ENCODE results near the gene CEP126.

Gene CEP126

DNA sequence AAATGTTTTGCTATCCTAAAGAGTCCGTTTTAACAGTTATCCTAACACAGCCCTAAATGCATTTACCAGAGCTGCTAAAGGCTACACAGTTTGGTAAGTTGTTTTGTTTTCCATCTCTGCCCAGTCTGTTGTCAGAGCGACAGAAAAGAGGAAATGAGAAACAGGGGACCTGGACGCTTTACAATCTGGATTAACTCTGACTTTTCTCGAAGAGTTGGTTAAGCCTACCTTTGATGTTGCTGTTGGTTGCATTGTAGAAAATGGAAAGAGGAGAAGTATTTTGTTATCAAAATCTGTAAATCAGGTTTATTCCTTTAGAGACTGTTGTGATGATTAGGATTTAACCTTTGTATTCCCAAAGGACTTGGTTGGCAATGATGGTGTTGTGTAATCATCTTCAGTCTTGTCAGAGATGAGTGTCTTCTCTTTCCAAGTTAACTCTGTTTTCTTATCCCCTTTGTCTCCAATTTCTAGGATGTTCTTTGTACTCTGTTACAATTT lies 1.0 kb downstream of the CEP126 start:
- TF ChIP-seq EZH2phosphoT487 (IDR thresholded peaks at IDR 0.05; ENCODE audit: low read depth) = no peak
- TF ChIP-seq, protein P1, sequence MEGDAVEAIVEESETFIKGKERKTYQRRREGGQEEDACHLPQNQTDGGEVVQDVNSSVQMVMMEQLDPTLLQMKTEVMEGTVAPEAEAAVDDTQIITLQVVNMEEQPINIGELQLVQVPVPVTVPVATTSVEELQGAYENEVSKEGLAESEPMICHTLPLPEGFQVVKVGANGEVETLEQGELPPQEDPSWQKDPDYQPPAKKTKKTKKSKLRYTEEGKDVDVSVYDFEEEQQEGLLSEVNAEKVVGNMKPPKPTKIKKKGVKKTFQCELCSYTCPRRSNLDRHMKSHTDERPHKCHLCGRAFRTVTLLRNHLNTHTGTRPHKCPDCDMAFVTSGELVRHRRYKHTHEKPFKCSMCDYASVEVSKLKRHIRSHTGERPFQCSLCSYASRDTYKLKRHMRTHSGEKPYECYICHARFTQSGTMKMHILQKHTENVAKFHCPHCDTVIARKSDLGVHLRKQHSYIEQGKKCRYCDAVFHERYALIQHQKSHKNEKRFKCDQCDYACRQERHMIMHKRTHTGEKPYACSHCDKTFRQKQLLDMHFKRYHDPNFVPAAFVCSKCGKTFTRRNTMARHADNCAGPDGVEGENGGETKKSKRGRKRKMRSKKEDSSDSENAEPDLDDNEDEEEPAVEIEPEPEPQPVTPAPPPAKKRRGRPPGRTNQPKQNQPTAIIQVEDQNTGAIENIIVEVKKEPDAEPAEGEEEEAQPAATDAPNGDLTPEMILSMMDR (IDR thresholded peaks at IDR 0.05; ENCODE audit: low read depth, low read length) = no peak
- H3K4me1 ChIP-seq (ENCODE audit: low read length) = peaks cover 7% of the 10 kb centered on the region; the same call in 1 of the 2 replicates
- H4K20me1 ChIP-seq (ENCODE audit: insufficient read depth, low read length) = no peaks in the 10 kb centered on the region
- no peaks in the 10 kb centered on the region for H3K27me3 ChIP-seq (ENCODE audit: low read depth, low read length)
- no peaks in the 10 kb centered on the region for H3K36me3 ChIP-seq (replicated peaks; ENCODE audit: low read depth, low read length)
- peak overlapping the region; percentile 48 for H3K4me2 ChIP-seq (ENCODE audit: low read length)
- H3K9me3 ChIP-seq (ENCODE audit: insufficient read depth, low read length) = no peaks in the 10 kb centered on the region
- no peaks in the 10 kb centered on the region for H3K79me2 ChIP-seq (ENCODE audit: low read length)
- H3K27ac ChIP-seq (ENCODE audit: low read length) = no peak overlapping the region
- no peak overlapping the region for H2AFZ ChIP-seq (ENCODE audit: low read depth, low read length)
- H3K4me3 ChIP-seq (ENCODE audit: low read length) = peak overlapping the region; percentile 78
- H3K9ac ChIP-seq (ENCODE audit: low read length) = no peak overlapping the region

DNA sequence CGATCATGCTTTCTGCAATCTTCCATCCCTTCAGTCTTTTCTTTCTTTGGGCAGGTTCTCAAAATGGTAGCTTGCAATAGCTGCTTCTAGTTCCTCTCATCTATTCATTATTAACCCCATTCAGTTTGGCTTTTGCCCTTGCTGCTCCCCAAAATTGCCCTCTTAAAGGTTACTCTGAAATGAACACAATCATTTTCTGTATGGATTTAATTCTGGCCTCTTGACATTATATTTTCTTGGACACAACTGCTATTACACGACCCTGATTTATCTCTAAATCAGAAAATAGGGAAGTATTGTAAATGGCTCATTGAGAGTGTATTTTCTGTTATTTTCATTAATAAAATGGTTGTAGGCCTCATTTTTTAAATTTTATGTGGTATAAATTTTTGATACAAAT lies 1.6 kb downstream of the CEP126 start, which contains the start of gene ANGPTL5:
Gene ANGPTL5 (minus strand): TSS at position 101 of the 400 bp plus-strand sequence. CDS start 8,613 bp downstream, outside the sequence.
- Histone ChIP-seq H3K4me1 (ENCODE audit: low read length) (peaks cover 7% of the 10 kb centered on the region; the same call in 1 of the 2 replicates), H3K9ac (ENCODE audit: low read length) (peak within 1 kb of the TSS; percentile 39; the same call in 1 of the 2 replicates), H3K79me2 (ENCODE audit: low read length) (no peaks in the 10 kb centered on the region), H3K9me3 (ENCODE audit: insufficient read depth, low read length) (no peaks in the 10 kb centered on the region), H3K27me3 (ENCODE audit: low read depth, low read length) (no peaks in the 10 kb centered on the region), H3K36me3 (replicated peaks; ENCODE audit: low read depth, low read length) (no peaks in the 10 kb centered on the region), H3K4me2 (ENCODE audit: low read length) (peak within 1 kb of the TSS; percentile 48), H4K20me1 (ENCODE audit: insufficient read depth, low read length) (no peaks in the 10 kb centered on the region), H2AFZ (ENCODE audit: low read depth, low read length) (no peak within 1 kb of the TSS), H3K27ac (ENCODE audit: low read length) (no peak within 1 kb of the TSS), H3K4me3 (ENCODE audit: low read length) (peak within 1 kb of the TSS; percentile 78)
- TF ChIP-seq, protein P1 (IDR thresholded peaks at IDR 0.05; ENCODE audit: low read depth, low read length) = no peak
- no peak for TF ChIP-seq EZH2phosphoT487 (IDR thresholded peaks at IDR 0.05; ENCODE audit: low read depth)

DNA sequence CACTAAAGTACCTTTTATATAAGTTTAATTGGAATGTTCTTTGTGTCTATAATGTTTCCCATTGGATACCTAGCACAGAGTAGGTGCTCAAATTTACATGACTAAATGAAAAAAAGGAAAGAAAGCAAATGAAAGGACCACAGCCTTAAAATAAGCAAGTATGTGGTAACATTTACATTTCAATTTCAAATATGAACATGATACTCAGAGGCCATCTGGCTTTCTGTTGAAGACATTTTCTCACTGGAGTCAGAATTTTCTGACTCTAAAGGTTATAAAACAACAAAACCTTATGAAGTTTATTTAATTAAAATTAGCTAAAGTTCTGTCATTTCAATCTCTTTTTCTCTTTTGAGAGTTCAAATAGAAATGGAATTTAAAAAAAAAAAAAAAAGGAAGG lies 2.4 kb downstream of the CEP126 start:
- H4K20me1 ChIP-seq (ENCODE audit: insufficient read depth, low read length) = no peaks in the 10 kb centered on the region
- TF ChIP-seq, protein P1 (IDR thresholded peaks at IDR 0.05; ENCODE audit: low read depth, low read length) = no peak
- no peak for TF ChIP-seq EZH2phosphoT487 (IDR thresholded peaks at IDR 0.05; ENCODE audit: low read depth)
- H3K27ac ChIP-seq (ENCODE audit: low read length) = no peak overlapping the region
- H3K79me2 ChIP-seq (ENCODE audit: low read length) = no peaks in the 10 kb centered on the region
- no peaks in the 10 kb centered on the region for H3K36me3 ChIP-seq (replicated peaks; ENCODE audit: low read depth, low read length)
- H2AFZ ChIP-seq (ENCODE audit: low read depth, low read length) = no peak overlapping the region
- no peak overlapping the region for H3K4me3 ChIP-seq (ENCODE audit: low read length)
- H3K9me3 ChIP-seq (ENCODE audit: insufficient read depth, low read length) = no peaks in the 10 kb centered on the region
- H3K4me2 ChIP-seq (ENCODE audit: low read length) = no peak overlapping the region
- H3K4me1 ChIP-seq (ENCODE audit: low read length) = peaks cover 7% of the 10 kb centered on the region; the same call in 1 of the 2 replicates
- H3K27me3 ChIP-seq (ENCODE audit: low read depth, low read length) = no peaks in the 10 kb centered on the region
- H3K9ac ChIP-seq (ENCODE audit: low read length) = no peak overlapping the region

DNA sequence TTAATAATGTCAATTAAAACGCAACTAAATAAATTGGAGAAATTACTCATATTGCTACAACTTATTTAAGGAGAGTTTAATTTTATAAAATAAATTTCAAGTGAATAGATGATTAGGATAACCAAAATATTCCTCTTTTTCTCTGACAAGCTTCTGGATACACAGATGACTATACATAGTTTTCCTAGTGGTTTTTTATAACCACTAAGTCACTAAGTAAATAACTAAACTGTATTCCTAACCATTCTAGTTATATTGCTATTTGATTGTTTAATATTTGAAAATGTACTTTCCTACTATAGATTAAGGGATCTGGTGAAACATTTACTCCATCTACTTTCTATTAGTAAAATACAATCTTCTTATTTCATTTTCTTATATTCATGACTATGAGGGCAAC lies 6.2 kb downstream of the CEP126 start:
- no peak overlapping the region for H3K27ac ChIP-seq (ENCODE audit: low read length)
- H3K4me3 ChIP-seq (ENCODE audit: low read length) = no peak overlapping the region
- TF ChIP-seq, protein P1 (IDR thresholded peaks at IDR 0.05; ENCODE audit: low read depth, low read length) = no peak
- TF ChIP-seq EZH2phosphoT487 (IDR thresholded peaks at IDR 0.05; ENCODE audit: low read depth) = no peak
- no peaks in the 10 kb centered on the region for H3K9me3 ChIP-seq (ENCODE audit: insufficient read depth, low read length)
- peaks cover 2% of the 10 kb centered on the region; the same call in 1 of the 2 replicates for H3K4me1 ChIP-seq (ENCODE audit: low read length)
- no peak overlapping the region for H2AFZ ChIP-seq (ENCODE audit: low read depth, low read length)
- H3K27me3 ChIP-seq (ENCODE audit: low read depth, low read length) = no peaks in the 10 kb centered on the region
- no peaks in the 10 kb centered on the region for H4K20me1 ChIP-seq (ENCODE audit: insufficient read depth, low read length)
- no peak overlapping the region for H3K9ac ChIP-seq (ENCODE audit: low read length)
- H3K36me3 ChIP-seq (replicated peaks; ENCODE audit: low read depth, low read length) = no peaks in the 10 kb centered on the region
- H3K79me2 ChIP-seq (ENCODE audit: low read length) = no peaks in the 10 kb centered on the region
- H3K4me2 ChIP-seq (ENCODE audit: low read length) = no peak overlapping the region

Measured in OCI-LY3 (cell line).